DMS 273 (cell line): Measurements from ENCODE around the gene CTBP1.
A peak's percentile ranks its signal among the peaks of the same experiment; 100 is the strongest.

Experiments
- DNase-seq: peaks from one replicate; lab custom pipeline; 2025; ENCODE audit not compliant: unreplicated experiment; lab: John Stamatoyannopoulos, UW

Gene CTBP1

DNA sequence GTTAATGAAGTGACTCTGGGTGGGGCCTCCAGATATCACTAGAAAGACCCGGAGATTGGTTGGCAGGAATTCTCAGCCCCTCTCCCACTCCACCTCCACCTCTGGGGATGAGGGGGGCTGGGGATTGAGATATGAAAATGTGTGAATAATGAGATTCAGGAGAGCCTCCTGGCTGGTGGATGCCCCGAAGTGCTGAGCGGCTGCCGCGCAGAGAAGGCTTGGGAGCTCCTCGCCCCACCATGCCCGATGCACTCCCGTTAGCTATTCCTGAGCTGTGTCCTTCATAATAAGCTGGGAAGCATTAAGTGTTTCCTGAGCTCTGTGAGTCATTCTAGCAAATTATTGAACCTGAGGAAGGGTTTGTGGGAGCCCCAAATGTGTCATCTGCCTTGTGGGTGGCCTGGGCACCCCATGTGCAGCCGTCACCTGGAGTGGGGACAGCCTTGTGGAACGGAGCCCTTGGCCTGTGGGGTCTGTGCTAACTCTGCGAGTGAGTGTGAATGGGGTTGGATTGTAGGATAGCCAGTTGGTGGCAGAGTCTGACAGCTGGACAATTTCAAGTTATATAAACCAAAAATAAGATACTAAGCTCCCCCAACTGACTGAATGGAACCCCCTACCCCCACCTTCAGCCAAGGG is 36.3 kb upstream of the CTBP1 start:
- no peak for DNase-seq

DNA sequence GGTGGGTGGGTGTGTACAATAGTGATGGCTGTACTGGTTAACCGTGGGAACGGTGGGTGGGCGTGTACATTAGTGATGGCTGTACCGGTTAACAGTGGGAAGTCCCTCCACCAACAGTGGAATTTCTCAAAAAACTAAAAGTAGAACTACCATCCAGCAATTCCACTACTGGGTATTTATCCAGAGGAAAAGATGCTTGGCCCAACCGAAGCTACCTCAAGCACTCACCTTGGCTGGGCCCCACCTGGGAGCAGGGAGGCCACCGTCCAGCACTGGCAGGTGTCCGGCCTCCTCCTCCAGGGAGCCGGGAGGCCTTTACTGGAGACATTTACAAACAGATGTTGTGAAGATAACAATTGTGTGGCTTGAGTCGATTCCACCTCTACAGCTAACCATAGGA is 34.8 kb upstream of the CTBP1 start:
- DNase-seq: no peak

- no peak for DNase-seq
Measured at GRCh38 chr4:1279253-1279652, 30.3 kb upstream of the CTBP1 start.

- DNase-seq: no peak
Measured at GRCh38 chr4:1277667-1278665, 29.0 kb upstream of the CTBP1 start.

DNA sequence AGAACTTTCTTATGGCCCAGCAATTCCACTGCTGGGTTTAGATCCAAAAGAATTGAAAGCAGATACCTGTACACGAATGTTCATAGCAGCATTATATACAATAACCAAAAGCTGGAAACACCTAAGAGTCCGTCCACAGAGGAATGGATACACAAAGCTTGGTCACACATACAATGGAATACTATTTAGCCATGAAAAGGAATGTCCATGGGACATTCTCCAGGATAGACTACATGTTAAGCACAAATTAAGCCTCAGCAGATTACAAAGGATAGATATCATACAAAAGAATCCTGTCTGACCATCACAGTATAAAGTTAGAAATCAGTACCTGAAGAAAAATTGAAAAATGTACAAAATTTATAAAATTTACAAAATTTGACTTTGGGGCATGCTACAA is 28.1 kb upstream of the CTBP1 start:
- no peak for DNase-seq

GRCh38 chr4:1274871-1275270 is 25.9 kb upstream of the CTBP1 start:
- DNase-seq: no peak

GRCh38 chr4:1271686-1272085 is 22.8 kb upstream of the CTBP1 start:
- no peak for DNase-seq

GRCh38 chr4:1269209-1269608 is 20.3 kb upstream of the CTBP1 start:
- DNase-seq: no peak

DNA sequence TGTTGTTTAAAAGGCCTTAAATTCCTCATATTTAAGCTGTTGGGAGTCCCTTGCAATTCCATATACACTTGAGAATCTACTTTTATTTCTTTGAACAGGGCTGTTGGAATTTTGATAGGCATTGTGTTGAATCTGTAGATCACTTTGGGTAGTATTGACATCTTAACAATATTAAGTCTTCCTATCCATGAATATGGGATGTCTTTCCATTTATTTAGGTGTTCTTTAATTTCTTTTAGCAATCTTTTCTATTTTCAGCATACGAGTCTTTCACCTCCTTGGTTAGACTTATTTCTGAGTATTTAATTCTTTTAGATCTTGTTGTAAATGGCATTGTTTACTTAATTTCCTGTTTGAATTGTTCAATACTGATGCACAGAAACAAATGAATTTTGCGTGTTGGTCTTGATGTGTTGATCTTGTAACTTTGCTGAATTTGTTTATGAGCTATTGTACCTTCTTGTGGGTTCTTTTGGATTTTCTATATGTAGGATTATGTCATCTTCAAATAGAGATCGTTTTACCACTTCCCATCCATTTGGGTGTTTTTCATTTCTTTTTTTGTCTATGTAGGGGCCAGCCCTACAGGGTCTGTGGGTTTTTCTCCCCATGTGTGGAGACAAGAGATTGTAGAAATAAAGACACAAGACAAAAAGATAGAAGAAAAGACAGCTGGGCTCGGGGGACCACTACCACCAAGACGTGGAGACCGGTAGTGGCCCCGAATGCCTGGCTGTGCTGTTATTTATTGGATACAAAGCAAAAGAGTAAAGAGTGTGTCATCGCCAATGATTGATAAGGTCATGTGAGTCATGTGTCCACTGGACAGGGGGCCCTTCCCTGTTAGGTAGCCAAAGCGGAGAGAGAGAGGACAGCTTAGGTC is 18.2 kb upstream of the CTBP1 start:
- no peak for DNase-seq

DNA sequence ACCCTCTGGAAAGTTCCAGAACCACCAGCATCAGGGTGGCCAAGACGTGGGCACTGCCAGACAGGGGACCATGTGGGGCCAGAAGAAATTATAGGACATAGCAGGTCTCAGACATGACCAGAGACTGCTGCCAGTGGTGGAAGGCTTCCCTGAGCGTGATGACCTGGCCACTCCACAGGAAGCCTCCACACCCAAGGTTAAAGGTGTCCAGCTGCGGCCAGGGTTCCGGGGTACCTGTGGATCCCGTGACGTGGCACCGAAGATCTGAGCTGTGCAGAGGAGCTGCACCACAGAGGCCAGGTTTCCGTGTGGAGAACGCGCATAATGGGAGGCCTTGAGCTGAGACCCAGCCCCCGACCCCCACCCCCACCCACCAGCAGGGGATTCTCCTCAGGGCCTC is 16.4 kb upstream of the CTBP1 start:
- DNase-seq: no peak

DNA sequence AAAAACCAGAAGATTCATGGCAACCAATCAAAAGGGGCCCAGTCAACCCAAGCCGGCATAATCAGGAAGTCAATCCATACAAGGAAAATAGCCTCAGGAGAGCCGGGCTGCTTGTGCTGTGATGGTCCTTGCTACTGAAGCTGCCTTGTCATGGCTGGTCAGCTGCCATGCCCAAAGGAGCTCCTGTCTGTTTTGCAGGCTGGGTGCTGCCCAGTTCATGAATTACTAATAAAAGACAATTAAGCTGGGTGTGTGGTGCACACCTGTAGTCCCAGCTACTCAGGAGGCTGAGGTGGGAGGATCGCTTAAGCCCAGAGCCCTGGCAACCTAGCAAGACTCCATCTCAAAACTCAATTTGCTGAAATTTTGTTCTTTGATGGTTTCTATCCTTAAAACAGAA is 16.0 kb upstream of the CTBP1 start:
- no peak for DNase-seq

- DNase-seq: no peak
Measured at GRCh38 chr4:1261107-1261928, 12.4 kb upstream of the CTBP1 start.

GRCh38 chr4:1260418-1261106 is 11.6 kb upstream of the CTBP1 start:
- DNase-seq: peak; percentile 12

- no peak for DNase-seq
Measured at GRCh38 chr4:1259966-1260365, 11.0 kb upstream of the CTBP1 start.

DNA sequence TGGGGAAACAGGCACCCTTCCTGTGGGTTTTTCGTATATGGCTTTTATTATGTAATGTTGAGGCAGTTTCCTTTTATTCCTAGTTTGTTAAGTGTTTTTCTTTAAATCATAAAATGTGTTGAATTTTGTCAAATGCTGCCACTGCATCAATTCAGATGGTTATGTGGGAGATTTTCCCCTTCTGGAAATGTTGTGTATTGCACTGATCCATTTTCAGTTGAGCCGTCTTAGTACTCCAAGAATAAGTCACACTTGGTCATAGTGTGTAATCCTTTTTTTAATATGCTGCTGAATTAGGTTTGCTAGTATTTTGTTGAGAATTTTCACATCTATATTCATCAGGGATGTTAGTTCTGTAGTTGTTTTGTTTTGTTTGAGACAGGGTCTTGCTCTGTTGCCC is 9.5 kb upstream of the CTBP1 start:
- DNase-seq: no peak

DNA sequence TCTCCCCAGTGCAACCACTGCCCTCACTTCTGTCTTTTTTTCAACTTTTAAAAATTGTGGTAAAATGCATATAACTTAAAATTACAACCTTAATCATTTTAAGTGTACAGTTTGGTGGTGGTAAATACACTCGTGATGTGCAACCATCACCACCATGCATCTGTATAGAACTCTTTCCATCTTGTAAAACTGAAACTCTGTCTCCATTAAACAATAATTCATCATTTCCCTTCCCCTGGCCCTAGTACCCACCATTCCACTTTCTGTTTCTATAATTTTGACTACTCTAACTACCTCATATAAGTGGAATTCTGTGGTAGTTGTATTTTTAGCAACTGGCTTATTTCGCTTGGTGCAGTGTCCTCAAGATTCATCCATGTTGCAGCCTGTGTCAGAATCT is 6.8 kb upstream of the CTBP1 start:
- DNase-seq: no peak

DNA sequence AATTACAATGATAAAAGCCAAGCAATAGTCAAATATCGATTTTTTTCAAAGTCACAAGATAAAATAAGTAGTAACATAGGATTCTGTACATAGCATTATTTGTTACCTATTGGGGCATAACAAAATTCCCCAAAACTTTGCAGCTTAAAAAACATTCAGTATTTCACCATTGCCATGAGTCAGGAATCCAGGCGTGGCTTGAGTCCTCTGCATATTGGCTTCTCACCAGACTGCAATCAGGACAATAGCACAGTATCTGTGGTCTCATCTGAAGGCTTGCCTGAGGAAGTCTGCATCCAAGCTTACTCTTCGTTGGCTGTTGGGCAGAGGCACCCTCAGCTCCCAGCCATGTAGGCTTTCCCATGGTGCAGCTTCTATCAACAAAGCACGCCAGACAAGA is 6.2 kb upstream of the CTBP1 start:
- no peak for DNase-seq

DNA sequence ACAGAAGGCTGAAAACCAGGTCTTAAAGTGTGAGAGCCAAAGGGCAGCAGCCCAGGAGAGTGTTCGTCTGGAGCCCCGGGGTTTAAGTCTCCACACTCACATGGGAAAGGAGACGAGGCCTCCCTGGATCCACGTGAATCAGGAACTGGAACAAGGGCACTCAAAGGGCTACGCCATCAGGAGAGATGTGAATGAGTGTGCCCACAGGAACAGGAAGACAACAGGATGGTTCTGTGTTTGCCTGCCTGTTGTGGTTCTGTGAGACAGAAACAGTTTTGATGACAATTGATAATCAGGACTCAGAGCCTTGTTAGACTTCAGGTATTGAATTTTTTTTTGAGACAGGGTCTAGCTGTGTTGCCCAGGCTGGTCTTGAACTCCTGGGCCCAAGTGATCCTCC is 4.9 kb upstream of the CTBP1 start:
- DNase-seq: no peak

GRCh38 chr4:1252928-1253492 is 4.1 kb upstream of the CTBP1 start:
- DNase-seq: no peak

DNA sequence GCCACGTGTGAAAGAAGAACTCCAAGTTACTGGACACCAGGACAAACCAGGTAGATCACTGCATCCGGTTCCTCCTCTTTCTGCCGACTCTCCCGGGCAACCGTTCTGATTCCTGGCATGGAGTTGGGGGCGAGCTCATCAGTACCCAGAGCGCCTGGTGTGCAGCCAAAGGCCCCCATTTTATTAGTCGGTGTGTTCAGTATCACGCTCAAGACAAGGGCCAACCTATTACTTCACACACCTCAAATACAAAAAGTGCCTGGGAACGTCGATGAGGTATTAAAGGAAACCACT is 2.8 kb upstream of the CTBP1 start:
- DNase-seq: no peak
